Gastrocnemius medialis (tissue), 4 donors: ENCODE results near the gene CXCL1.

Source experiments
- CTCF ChIP-seq, 5 experiments: fragments of 450-650 bp in 3 of 5; fragments of 200-600 bp in 2 of 5; sonication (generic) in 2 of 5; IDR thresholded peaks in 4 of 5; conservative IDR thresholded peaks in 1 of 5; 1 replicate in 4 of 5; 2 replicates in 1 of 5; pipeline ENCODE4 v1.5.1; 2016 to 2019; ENCODE audit warnings: antibody characterized with exemption in 5 of 5, mild to moderate bottlenecking in 3 of 5, moderate library complexity in 3 of 5
- POLR2A ChIP-seq, 2 donors: fragments of 450-650 bp; IDR thresholded peaks; one replicate each; pipeline ENCODE4 v1.6.1; 2017; ENCODE audit warnings: antibody characterized with exemption in 2 of 2, mild to moderate bottlenecking in 2 of 2, moderate library complexity in 2 of 2

GRCh38 chr4:73847526-73848182 is 21.5 kb upstream of the CXCL1 start:
- no peak for TF ChIP-seq CTCF (IDR thresholded peaks at IDR 0.05 in 4 of 5, conservative IDR thresholded peaks at IDR 0.05 in 1 of 5)
- no peak for TF ChIP-seq POLR2A (IDR thresholded peaks at IDR 0.05)
